Endothelial cell of umbilical vein (primary cell): ENCODE results near the gene UNC5A.

Experiments
- EZH2 ChIP-seq: IDR thresholded peaks from 2 replicates; pipeline ENCODE4 v1.6.1; 2012; ENCODE audit warnings: borderline replicate concordance, low read depth, mild to moderate bottlenecking, moderate library complexity, low read length, inconsistent platforms; ENCODE audit not compliant: severe bottlenecking
- GATA2 ChIP-seq: IDR thresholded peaks from 2 replicates; pipeline ENCODE4 v1.7.0; 2011; ENCODE audit warnings: low read depth, mild to moderate bottlenecking, moderate library complexity, mixed read lengths, low read length; ENCODE audit not compliant: insufficient read length, insufficient read depth
- POLR2A ChIP-seq: IDR thresholded peaks from 2 replicates; pipeline ENCODE4 v1.6.1; 2012; ENCODE audit warnings: low read depth, mild to moderate bottlenecking, control low read depth, low read length
- TF ChIP-seq, protein P1 (sequence below), 2 donors: IDR thresholded peaks; 1 replicate in 1 of 2; 2 replicates in 1 of 2; pipeline ENCODE4 v1.5.1; 2011; ENCODE audit warnings: low read length in 2 of 2, mild to moderate bottlenecking in 2 of 2, moderate library complexity in 2 of 2, control low read depth in 1 of 2, inconsistent platforms in 1 of 2, low read depth in 1 of 2; ENCODE audit not compliant: insufficient read depth in 1 of 2; ENCODE audit errors: extremely low read depth in 1 of 2

DNA sequence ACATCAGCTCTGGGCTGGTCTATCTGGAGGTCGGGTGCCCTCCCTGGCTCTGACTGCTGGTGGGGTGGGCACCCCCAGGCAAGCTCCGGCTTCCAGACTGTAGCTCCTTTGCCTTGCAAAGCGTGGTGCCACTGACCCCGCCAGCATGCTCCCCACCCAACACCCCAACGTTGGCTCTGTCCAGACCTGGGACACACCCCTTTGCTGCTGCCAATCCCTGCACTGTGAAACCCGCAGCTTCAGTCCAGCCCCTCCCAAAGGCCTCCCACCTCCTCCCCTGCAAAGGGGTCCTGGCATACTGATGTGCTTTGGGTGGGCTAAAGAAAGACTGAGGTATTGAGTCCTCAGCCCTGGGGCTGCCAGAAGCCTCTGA lies 3.9 kb downstream of the UNC5A start:
- TF ChIP-seq EZH2 (no peak), POLR2A (no peak), GATA2 (no peak)
- TF ChIP-seq, protein P1, sequence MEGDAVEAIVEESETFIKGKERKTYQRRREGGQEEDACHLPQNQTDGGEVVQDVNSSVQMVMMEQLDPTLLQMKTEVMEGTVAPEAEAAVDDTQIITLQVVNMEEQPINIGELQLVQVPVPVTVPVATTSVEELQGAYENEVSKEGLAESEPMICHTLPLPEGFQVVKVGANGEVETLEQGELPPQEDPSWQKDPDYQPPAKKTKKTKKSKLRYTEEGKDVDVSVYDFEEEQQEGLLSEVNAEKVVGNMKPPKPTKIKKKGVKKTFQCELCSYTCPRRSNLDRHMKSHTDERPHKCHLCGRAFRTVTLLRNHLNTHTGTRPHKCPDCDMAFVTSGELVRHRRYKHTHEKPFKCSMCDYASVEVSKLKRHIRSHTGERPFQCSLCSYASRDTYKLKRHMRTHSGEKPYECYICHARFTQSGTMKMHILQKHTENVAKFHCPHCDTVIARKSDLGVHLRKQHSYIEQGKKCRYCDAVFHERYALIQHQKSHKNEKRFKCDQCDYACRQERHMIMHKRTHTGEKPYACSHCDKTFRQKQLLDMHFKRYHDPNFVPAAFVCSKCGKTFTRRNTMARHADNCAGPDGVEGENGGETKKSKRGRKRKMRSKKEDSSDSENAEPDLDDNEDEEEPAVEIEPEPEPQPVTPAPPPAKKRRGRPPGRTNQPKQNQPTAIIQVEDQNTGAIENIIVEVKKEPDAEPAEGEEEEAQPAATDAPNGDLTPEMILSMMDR (IDR thresholded peaks at IDR 0.05; ENCODE audit: extremely low read depth in 1 of 2, insufficient read depth in 1 of 2, low read depth in 1 of 2, low read length in 2 of 2), result no peak
